GM18517 (cell line): Measurements from ENCODE around the gene FGGY.
"Not testable (repeated sequence)": the region's sequence is repeated elsewhere in the genome, so short reads cannot be mapped to it uniquely, and the experiment has no call there.

Experiments
- ATAC-seq: cut with Tn5 transposase; IDR thresholded peaks from one replicate; pipeline ENCODE4 v1.9.1; 2021; ENCODE audit warnings: mild to moderate bottlenecking, moderate library complexity; ENCODE audit not compliant: unreplicated experiment

Gene FGGY

DNA sequence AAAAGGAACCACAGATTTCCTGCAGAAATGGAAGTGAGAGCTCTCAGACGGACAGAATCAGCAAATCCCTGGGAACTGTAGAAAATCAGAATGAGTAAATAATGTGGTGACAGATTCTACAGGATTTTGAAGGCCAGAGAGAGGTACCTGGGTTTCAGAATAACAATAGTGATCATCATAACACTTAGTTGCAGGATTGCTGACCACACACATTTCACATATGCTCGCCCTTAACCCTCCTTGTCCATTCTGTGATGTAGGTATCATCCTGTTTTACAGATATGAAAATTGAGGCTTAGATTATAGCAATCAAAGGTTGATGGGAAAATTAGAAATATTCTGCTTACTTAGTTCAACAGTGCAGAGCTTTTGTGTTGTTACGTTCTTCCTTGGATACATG lies 419.9 kb downstream of the FGGY start:
- no peak for ATAC-seq

DNA sequence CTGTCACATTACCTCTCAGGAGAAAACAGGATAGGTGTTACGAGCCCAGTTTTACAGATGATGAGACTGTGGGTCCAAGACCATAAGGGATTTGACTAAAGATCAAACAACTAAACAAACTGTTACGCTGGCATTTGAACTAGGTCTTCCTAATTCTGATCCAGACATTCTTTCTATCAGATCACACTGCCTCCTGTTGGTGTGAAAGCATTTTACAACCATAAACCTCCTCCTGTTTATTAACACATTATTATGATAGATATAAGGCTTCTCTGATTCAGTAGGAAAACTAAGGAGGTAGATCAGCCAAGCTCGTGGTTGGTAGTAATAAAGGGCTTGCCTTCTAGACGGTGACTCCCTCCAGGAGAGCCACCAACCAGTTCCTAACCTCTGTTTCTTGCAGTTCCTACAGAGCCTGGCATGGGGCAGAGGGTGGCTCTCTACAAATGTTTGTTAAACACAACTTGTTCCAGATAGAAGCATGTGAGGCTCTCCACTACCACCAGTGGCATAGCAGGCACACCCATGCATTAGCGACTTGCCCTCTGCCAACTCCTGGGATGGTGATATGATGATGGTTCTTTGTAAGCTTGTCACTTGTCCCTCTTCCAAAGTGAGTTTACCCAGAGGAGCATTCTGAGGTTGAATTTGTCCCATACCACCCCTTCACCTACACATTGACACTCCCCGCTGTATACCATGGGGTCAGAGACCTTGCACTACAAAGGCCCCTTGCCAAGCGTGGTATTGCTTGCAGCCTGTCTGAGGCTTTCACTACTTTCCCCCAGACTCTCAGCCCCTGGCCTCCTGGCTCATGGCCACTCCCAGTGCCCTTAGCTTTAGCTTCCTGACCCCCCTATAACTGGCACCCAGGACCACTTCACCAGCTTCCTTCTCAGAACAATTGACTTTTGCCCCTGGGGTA lies 421.4 kb downstream of the FGGY start:
- no peak for ATAC-seq

DNA sequence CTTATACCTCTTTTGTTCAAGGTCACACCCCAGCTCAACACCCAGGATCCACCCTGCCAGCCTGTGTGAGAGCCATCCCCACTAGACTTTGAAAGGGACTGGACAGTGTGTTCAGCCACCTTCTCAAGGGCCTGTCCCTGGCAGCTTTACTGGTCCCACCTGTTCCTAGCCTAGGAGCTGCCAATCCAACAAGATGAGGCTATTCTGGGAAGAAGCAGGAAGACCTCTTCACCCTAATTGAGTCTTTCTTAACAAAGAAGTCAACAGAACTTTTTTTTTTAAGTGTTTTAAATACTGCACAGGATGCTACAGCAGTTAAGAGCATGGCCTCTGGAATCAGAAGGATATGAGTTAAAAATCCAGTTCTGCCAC lies 422.1 kb downstream of the FGGY start:
- ATAC-seq: no peak

DNA sequence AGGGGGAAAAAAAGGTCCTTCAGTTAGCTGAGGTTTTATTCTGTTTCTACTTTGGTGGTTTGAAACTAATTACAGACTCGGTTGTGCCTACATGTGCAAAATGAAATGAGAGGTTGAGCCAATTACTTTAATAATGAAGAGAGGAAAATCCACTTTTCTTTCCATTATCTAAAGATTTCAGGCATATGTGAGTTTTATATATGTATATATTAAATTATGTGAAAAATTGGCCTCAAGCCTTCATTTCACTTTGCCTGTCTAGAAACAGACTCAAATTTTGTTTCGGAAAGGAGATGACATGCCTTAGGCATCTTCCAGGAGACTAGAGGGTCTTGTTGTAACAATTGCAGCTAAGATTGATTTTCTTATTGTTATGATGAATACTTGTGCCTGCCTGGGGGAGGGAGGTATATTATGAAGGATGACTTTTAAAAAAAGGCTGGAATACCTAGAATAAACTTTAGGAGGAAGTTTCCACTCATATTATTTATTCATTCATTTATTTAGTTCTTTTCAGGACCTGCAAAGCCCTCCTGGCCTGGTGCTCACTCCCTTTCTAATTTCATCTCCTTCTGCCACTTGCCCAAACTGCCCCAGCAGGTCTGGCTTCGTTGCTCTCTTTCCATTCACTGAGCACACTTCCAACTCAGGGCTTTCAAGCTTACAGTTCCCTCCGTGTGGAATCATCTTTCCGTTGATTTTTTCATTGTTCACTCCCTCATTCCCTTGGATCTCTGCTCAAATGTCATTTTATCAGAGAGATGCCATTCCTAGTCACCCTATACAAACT lies 423.6 kb downstream of the FGGY start:
- ATAC-seq: no peak

DNA sequence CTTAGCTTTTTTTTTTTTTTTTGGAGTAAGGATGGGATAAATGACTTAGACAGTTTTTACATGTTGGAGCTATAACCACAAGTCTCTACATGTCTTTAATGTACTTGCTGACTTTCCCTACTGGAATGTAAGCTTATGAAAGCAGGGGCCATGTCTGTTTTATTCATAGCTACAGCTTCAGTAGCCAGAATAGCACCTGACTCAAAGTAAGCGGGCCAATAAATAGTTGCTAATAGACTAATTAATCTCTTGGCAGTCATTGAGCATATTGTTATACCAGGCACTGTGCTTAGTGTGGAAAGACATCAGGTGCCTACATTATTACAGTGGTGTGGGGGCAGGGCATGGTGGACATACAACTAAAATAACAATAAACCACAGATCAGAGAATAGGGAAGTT lies 433.4 kb downstream of the FGGY start:
- no peak for ATAC-seq

DNA sequence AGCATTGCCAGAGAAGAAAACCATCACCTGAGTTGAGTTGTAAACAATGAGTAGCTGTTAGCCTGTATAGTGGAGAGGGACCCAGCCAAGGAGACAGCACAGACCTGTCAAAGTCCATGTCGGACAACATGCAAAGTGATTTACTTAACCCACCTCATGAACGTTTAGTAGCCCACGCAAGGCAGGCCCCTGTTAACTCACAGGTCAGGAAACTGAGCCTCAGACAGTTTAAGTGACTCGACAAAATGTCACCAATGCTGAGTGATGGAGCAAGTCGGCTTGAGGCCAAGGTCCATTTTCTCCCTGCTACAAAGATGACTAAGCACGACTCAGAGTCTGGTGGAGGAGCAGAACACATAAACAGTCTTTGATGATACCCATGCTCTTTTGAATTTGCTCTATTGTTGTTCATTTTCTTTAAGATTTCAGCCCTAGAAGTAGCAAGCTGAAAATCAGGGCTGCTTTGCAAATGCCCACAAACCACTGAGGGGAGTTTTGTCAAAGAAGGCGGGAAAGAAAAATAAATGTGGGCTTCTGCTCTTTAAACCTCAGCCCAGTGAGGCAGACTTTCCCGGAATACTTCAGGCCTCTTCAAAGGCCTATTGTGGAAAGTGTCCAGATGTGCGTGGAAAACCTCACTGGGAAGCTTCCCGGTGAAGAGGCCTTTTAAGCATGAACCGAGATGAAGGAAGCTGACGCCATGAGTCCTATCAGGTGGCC lies 434.0 kb downstream of the FGGY start:
- no peak for ATAC-seq

DNA sequence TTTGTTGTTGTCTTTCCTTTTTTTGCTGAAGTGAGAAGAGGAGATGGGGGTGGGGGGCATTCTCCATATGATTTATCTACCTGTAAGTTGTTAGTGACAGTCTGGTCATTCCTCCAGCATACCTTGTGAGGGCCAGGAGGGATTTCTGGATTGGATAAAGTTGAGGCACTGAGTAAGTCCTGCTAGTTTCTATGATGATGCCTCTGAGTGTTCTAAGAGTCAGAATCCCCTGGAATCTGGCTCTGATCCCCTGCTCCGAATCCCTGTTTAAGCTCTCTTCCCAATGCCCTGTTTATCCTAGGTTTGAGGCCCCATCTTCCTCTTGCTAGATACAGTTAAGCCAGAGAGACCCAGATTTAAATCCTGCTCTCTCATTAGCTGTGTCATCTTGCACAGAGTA lies 434.7 kb downstream of the FGGY start:
- ATAC-seq: no peak

DNA sequence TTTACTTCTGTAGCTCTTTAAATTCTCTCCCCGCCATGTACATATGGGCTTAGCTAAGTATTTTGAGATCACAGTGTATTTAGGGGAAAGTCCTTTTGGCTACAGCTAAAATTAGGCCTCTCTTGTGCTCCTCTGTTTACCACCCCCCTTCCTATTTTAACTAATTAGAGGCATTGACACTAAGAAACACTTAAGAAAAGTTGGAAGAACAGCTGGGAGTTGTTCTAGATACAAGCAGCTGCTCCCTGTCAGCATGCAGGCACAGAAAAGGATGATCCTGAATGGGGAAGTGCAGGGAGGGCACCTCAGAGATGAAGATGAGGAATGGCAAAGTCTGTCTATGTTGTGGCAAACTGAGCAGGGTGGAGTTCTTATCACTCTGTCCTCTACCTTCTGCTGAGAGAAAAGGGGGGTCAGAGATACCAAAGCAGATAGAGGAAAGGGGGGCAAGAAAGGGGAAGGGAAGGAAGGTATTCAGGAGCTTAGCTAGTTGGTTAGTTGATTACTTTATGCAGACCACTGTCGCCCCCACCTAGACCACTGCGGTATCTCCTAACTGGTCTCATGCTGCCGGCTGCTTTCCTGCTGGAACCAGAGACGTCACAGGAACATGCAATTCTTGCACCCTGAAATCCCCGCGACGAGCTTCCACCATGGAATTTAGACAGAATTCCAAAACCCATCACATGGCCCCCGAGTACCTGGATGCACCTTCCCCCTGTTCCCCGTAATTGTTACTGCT lies 435.5 kb downstream of the FGGY start:
- ATAC-seq: no peak

DNA sequence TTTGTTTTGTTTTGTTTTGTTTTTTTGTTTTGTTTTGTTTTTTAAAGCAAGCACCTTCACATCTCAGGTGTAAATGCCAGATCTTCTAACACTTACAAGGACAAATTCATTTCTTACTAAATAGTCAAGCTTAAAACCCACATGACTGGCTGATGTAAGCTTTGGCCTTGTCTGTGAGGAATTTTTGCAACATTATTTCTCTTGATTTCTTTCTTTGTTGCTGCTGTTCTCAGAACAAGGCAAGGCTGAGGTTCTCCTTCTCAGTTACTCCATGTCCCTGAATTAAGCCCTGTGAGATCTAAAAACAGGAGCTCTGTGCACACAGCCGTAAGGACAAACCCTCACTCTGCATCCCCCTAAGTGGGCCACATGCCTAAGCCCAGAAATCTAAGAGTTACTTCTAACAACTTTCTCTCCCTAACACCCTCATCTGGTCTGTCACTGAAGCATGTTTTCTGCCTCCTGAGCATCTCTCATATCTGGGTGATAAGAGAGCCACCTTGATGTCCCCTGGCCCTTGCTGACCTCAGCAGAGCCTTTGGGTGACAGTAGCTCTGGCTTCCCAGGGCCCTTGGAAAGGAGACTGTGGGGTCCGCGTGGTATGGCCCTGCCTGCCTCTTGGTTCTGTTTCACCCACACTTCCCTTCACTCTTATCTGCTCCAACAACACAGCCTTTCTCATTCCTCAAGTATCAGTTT lies 436.7 kb downstream of the FGGY start:
- no peak for ATAC-seq

DNA sequence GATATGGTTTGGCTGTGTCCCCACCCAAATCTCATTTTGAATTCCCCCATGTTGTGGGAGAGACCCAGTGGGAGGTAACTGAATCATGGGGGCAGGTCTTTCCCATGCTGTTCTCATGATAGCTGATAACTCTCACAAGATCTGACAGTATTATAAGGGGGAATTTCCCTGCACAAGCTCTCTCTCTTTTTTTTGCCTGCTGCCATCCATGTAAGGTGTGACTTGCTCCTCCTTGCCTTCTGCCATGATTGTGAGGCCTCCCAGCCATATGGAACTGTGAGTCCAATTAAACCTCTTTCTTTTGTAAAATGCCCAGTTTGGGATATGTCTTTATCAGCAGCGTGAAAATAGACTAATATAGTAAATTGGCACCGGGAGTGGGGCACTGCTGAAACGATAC lies 439.0 kb downstream of the FGGY start:
- ATAC-seq: not testable (repeated sequence)

DNA sequence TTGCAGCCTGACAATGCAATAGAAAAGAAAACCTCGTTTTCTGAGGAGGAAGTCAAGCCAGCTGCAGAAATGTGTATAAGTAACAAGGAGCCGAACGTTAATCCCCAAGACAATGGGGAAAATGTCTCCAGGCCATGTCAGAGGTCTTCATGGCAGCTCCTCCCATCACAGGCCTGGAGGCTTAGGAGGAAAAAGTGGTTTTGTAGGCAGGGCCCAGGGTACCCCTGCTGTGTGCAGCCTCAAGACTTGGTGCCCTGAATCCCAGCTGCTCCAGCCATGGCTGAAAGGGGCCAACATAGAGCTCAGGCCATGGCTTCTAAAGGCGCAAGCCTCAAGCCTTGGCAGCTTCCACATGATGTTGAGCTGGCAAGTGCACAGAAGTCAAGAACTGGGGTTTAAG lies 439.9 kb downstream of the FGGY start:
- ATAC-seq: no peak

DNA sequence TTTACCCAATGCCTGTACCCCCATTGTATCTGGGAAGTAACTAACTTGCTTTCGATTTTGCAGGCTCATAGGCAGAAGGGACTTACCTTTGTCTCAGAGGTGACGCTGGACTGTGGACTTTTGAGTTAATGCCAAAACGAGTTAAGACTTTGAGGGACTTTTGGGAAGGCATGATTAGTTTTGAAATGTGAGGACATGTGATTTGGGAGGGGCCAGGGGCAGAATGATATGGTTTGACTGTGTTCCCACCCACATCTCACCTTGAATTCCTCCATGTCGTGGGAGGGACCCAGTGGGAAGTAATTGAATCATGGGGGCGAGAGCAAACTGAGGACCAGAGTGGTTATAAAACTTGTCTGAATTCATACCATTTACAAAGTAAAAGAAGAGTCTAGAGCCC lies 440.7 kb downstream of the FGGY start:
- no peak for ATAC-seq

DNA sequence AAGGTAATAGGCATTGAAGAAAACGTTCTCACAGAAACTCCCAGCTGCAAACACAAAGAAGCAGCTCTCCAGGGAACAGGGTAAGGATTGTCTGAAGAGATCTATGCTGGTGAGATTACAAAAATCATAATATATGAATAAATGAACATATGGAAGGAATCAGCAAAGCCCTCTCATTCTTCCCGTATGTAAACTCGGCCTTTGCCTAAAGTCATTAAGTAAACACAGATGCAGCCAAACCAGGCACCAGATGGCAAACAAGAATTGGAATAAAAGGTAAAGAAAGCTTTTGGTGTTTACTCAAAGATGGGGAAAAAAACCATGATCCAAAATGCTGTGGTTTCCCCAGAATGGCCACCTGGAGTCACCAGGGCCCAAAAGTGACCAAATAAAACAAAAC lies 441.3 kb downstream of the FGGY start:
- no peak for ATAC-seq

DNA sequence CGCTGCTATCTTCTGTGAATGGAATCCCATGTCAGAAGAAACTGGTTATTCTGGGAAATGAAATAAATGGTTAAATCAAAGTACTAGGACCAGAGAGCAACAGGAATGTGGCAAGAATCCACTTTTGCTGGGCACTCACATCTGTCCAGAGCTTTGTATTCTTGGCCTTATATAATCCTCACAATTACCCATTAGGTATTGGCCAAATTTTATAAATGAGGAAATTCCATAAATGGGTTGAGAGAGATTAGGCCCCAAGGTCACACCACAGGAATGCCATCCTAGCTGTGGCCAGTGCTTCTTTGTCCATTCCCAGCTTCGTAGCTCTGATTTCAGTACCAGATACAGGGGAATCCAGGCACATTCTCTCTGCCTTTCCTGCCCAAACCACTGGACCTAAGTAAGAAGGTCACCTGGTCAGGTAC lies 441.7 kb downstream of the FGGY start:
- ATAC-seq: no peak

DNA sequence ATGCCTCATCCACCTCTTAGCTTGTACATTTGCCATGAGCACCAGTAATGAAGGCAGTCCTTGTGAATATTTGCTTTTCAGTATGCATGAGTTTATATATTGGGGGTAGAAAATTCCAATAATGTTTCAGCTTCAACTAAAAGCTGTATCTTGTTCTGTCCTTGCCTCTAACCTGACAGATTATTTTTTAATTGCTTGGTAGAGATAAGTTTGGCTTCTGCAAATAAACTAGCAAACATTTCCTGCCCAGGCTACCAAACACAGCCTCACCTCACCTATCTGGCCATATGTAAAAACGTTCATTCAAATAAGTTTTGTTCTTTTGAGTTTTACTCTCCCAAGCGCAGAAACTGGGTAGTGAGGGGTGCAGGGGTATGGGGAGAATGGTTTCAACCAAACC lies 442.2 kb downstream of the FGGY start:
- no peak for ATAC-seq

DNA sequence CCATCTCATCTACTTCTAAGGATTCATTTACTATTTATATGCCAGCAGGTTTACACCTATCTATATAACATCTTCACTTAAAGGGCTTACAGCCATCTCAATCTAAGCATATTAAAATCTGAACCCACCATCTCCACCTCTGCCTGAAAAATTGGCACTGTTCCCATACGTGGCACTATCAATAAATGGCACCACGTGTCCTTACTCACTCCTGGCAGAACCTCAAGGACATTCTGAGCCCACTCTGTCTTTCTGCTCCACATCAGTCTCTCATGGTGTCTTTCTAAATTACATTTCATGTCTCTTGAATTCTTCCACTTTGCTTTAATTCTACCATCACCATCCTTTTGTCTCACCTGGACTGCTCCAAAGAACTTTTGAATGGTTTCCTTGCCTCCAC lies 445.6 kb downstream of the FGGY start:
- ATAC-seq: no peak

DNA sequence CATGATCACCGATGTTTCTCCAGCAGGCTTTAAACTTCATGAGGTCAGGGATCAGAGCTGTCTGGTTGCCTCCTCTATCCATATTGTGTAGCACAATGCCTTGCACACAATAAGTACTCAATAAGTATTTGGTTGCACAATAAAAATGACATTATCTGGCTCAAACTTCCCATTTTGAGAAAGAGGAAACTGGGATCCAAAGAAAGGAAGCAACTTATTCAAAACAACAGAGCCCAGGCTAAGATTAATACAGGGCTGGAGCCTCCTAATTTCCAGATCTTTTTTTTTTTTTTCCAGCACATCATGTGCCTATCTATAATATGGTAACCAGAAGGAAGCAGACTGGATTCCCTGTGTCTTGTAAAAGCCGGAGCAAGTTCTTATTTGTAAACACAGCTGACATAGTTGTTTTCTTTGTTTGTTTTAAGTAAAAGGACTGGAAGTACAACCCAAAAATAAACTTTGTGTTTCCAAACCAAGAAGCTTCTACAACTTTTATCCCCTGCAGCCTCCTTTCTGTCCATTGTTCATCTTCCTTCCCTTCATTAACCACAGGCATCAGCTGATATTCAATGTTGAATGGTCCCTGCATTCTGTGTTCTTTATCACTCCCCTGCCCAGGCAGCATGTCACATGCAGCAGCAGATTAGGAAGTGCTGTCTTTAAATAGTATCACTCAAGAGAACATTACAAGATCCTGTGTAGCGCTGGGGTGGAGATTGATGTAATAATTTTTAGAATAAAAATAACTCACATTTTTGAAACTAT lies 446.6 kb downstream of the FGGY start:
- ATAC-seq: no peak

DNA sequence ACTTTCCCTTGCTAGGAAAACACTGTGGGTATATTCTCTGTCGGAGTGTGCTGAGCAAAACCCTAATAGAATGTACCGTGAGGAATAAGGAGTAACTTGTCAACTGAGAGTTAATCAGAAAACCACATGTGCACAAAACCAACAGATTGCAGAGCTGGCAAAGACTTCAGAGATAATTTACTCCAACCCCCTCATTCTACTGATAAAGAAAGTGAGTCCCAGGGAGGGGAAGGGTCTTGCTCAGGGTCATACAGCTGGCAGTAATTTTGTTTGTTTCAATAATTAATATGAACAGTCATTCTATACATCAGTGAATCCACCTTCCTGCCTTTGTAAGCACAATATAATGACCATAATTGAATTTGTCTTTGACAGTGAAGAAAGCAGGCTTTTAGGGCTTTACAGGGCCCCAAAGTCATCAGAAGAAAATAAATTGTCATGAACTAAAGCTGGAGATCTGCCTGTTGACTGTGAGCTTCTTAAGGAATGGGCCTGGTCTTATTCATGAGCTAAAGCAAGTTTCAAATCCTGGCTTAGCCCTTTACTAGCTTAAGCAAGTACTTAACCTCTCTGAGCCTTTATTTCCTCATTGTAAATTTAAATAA lies 450.6 kb downstream of the FGGY start:
- no peak for ATAC-seq

DNA sequence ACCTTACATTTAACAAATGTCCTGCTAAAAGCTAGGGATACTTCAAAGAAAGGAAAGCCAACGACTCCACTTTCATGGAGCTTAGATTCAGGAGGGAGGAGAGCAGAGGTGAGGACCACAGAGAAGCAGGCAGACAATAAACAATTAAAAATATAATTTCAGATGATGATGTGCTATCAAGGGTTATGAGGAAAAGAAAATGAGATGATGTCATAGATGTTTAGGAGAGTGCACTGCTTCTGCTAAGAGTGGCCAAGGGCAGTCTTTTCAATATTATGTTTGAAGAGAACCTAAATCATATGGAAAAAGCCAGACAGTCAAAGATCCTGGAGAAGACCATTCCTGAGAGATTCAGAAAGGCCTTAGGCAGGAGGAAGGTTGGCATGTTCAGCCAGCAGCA lies 451.2 kb downstream of the FGGY start:
- ATAC-seq: no peak
